A549 (cell line): ENCODE results near the gene DEXI.

Source experiments
- CBX8 ChIP-seq: fragments of 200-600 bp; sonication (generic); IDR thresholded peaks from 2 replicates; pipeline ENCODE4 v1.6.1; 2016
- CTCF ChIP-seq: fragments of >200 bp; sonication (Bioruptor Twin); formaldehyde crosslinking; IDR thresholded peaks from 3 replicates; pipeline ENCODE4 v1.5.1; 2016
- JUNB ChIP-seq: fragments of >200 bp; sonication (Bioruptor Twin); formaldehyde crosslinking; IDR thresholded peaks from 2 replicates; pipeline ENCODE4 v1.6.1; 2016
- POLR2AphosphoS2 ChIP-seq: conservative IDR thresholded peaks from 2 replicates; pipeline ENCODE4 v1.6.1; 2012; ENCODE audit warnings: low read length, improper control_type of control experiment, inconsistent platforms
- RARB ChIP-seq: fragments of 250-450 bp; sonication (Bioruptor Pico); IDR thresholded peaks from 2 replicates; pipeline ENCODE4 v1.8.0; 2021; ENCODE audit warnings: mild to moderate bottlenecking, moderate library complexity

DNA sequence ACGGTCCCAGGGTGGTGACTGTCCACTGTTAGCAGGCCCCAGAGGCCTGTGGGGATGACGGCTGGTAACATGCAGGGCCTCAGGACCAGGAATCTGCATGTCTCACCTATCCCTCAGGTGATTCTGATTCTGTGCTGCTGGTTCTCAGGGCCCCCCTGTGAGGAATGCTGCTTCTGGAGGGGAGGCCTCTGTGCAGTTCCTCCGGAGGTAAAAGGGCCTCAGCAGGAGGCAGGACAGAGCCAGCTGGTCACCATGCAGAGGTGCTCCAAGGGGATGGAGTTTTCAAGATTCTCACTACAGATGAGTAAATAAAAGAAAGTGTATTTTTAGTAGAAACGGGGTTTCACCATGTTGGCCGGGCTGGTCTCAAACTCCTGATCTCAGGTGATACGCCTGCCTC, 35.9 kb upstream of the DEXI start:
- TF ChIP-seq POLR2AphosphoS2 (no peak), JUNB (no peak), CTCF (no peak), RARB (CRISPR knock-in tag) (no peak), CBX8 (no peak)
